Sciatic nerve (tissue), 2 donors: ENCODE measurements around the gene SEH1L. TPM values are rescaled to one million over a fixed set of nuclear protein-coding genes. Genes with fewer than 3 reads are reported as not detected.
"Not testable (repeated sequence)": the region's sequence is repeated elsewhere in the genome, so short reads cannot be mapped to it uniquely, and the experiment has no call there.

Source experiments
- ATAC-seq: fragments of 200-7000 bp; cut with Tn5 transposase; one replicate; pipeline ENCODE4 v1.9.1; 2020; ENCODE audit warnings: mild to moderate bottlenecking, moderate library complexity
- DNase-seq: peaks from one replicate; pipeline ENCODE4 v3.0.0-alpha.2; 2020; ENCODE audit warnings: low spot score
- intact Hi-C: fragments of 100-400 bp; cut with DNase I; formaldehyde crosslinking; loops from one replicate; pipeline ENCODE4 v1.14.2; 2022
- total RNA-seq: library from RNA; stranded (reverse); fragmentation: NEBNext Ultra II Directional; extraction: Animal tissue kit (Norgen Biotek cat#: 25700); gene quantifications from one replicate; pipeline ENCODE4 v1.2.1, GENCODE V29; 2021
- donor health status: DM: no; HTN: no; CAD: no.
- donor health status: DM: no; HTN: no; CAD: no.

Gene SEH1L
- total RNA-seq, 1 donor from 2014 or later, result 44.0 TPM

GRCh38 chr18:12934454-12935071, 13.2 kb upstream of the SEH1L start:
- ATAC-seq, result peak; percentile 89
- intact Hi-C loops, result loop anchor here (1.0 kb wide), 1 partner anchor 207 kb away; no protein-coding TSS in a partner anchor
- DNase-seq, result peak; percentile 91

- DNase-seq (no peak), ATAC-seq (no peak)
- intact Hi-C loops, result no loop called here
Measured at GRCh38 chr18:12939162-12939561, 8.6 kb upstream of the SEH1L start.

- intact Hi-C loops, result no loop called here
- DNase-seq (no peak), ATAC-seq (no peak)
Measured at GRCh38 chr18:12943215-12943614, 4.6 kb upstream of the SEH1L start.

- intact Hi-C loops, result no loop called here
- ATAC-seq, result no peak
Measured at GRCh38 chr18:12944709-12945108, 3.1 kb upstream of the SEH1L start.

GRCh38 chr18:12946549-12947284, 1.1 kb upstream of the SEH1L start:
- DNase-seq (peak; percentile 70), ATAC-seq (no peak)
- intact Hi-C loops, result no loop called here

More at GRCh38 chr18:12944709-12945108, 3.1 kb upstream of the SEH1L start:
- no peak for DNase-seq

- intact Hi-C loops, result no loop called here
- DNase-seq, result peak; percentile 96
- peak; percentile 89 for ATAC-seq
Measured at GRCh38 chr18:12948050-12948804, 416 bp downstream of the SEH1L start.

GRCh38 chr18:12958478-12958877, 10.7 kb downstream of the SEH1L start:
- intact Hi-C loops, result no loop called here
- no peak for ATAC-seq
- no peak for DNase-seq

- DNase-seq (no peak), ATAC-seq (no peak)
- intact Hi-C loops, result no loop called here
Measured at GRCh38 chr18:12960395-12960794, 12.6 kb downstream of the SEH1L start.

- ATAC-seq (peak; percentile 15), DNase-seq (no peak)
- intact Hi-C loops, result no loop called here
Measured at GRCh38 chr18:12960853-12961397, 13.1 kb downstream of the SEH1L start.

- intact Hi-C loops, result no loop called here
- DNase-seq (no peak), ATAC-seq (no peak)
Measured at GRCh38 chr18:12963069-12963468, 15.3 kb downstream of the SEH1L start.

GRCh38 chr18:12968115-12968514, 20.3 kb downstream of the SEH1L start:
- DNase-seq (no peak), ATAC-seq (no peak)
- intact Hi-C loops, result no loop called here

GRCh38 chr18:12968619-12969018, 20.8 kb downstream of the SEH1L start:
- DNase-seq, result no peak
- ATAC-seq, result no peak
- intact Hi-C loops, result no loop called here

- DNase-seq, result no peak
- intact Hi-C loops, result no loop called here
- ATAC-seq, result no peak
Measured at GRCh38 chr18:12973562-12974213, 25.9 kb downstream of the SEH1L start.

GRCh38 chr18:12975488-12975887, 27.7 kb downstream of the SEH1L start:
- ATAC-seq (no peak), DNase-seq (no peak)
- intact Hi-C loops, result no loop called here

- DNase-seq (no peak), ATAC-seq (no peak)
- intact Hi-C loops, result no loop called here
Measured at GRCh38 chr18:12976305-12976704, 28.5 kb downstream of the SEH1L start.

GRCh38 chr18:12980065-12980464, 32.3 kb downstream of the SEH1L start:
- intact Hi-C loops, DNase-seq, ATAC-seq: not testable (repeated sequence)

- ATAC-seq, result no peak
- intact Hi-C loops, result no loop called here
- DNase-seq, result no peak
Measured at GRCh38 chr18:12989397-12990122, 41.7 kb downstream of the SEH1L start.

GRCh38 chr18:12990123-12990475, 42.3 kb downstream of the SEH1L start:
- DNase-seq (no peak), ATAC-seq (no peak)
- intact Hi-C loops, result no loop called here

GRCh38 chr18:12990641-12990966, 42.8 kb downstream of the SEH1L start:
- DNase-seq (no peak), ATAC-seq (peak; percentile 3)
- intact Hi-C loops, result no loop called here
